ENCODE measurements around the gene ZNF362. TPM values are rescaled to one million over a fixed set of nuclear protein-coding genes. Genes with fewer than 3 reads are reported as not detected.
A peak's percentile ranks its signal among the peaks of the same experiment; 100 is the strongest.

The ZNF362 gene
- total and polyA plus RNA-seq, 2 of the 13 experiments (the other 11 are each of a cell fraction or from before 2014, with no cell fraction given) = 8.3 to 14.2 TPM

- peak; percentile 95 for TF ChIP-seq ZBED4 (CRISPR knock-in tag; IDR thresholded peaks at IDR 0.05; ENCODE audit: borderline replicate concordance)
- TF ChIP-seq ARHGAP35 (CRISPR knock-in tag; IDR thresholded peaks at IDR 0.05; ENCODE audit: borderline replicate concordance) = no peak
- TF ChIP-seq ZFP41 (CRISPR knock-in tag; IDR thresholded peaks at IDR 0.05; ENCODE audit: borderline replicate concordance) = no peak
- no peak for TF ChIP-seq ZSCAN22 (CRISPR knock-in tag; IDR thresholded peaks at IDR 0.05)
- no peak for TF ChIP-seq ZNF253 (CRISPR knock-in tag; IDR thresholded peaks at IDR 0.05; ENCODE audit: borderline replicate concordance)
- no peak for TF ChIP-seq HNF1A (IDR thresholded peaks at IDR 0.05; ENCODE audit: low read depth)
- TF ChIP-seq HNF1A (CRISPR knock-in tag; IDR thresholded peaks at IDR 0.05; ENCODE audit: borderline replicate concordance) = no peak; the same call in 1 of the 2 replicates
- TF ChIP-seq HCFC1 (IDR thresholded peaks at IDR 0.05; ENCODE audit: low read depth, low read length) = no peak
- no peak for TF ChIP-seq MTF2 (CRISPR knock-in tag; IDR thresholded peaks at IDR 0.05; ENCODE audit: borderline replicate concordance)
- no peak for TF ChIP-seq ZNF703 (CRISPR knock-in tag; IDR thresholded peaks at IDR 0.05; ENCODE audit: borderline replicate concordance)
- TF ChIP-seq ZNF180 (CRISPR knock-in tag; IDR thresholded peaks at IDR 0.05; ENCODE audit: borderline replicate concordance, low read depth) = no peak
- no peak for TF ChIP-seq SRSF4 (IDR thresholded peaks at IDR 0.05; ENCODE audit: low read depth, low read length, poor library complexity, severe bottlenecking)
- TF ChIP-seq GATAD1 (CRISPR knock-in tag; IDR thresholded peaks at IDR 0.05) = no peak
- TF ChIP-seq MTA1 (CRISPR knock-in tag; IDR thresholded peaks at IDR 0.05; ENCODE audit: borderline replicate concordance) = no peak
- TF ChIP-seq ZSCAN21 (CRISPR knock-in tag; IDR thresholded peaks at IDR 0.05; ENCODE audit: borderline replicate concordance) = no peak
- TF ChIP-seq MNT (IDR thresholded peaks at IDR 0.05) = no peak
- no peak for TF ChIP-seq ZNF710 (CRISPR knock-in tag; IDR thresholded peaks at IDR 0.05; ENCODE audit: borderline replicate concordance)
Observed at GRCh38 chr1:33258788-33259274, 2.5 kb downstream of the ZNF362 start (continued).

All from HepG2 (cell line).